GM20431 (cell line): ENCODE results near the gene LILRA5.
"Not testable (repeated sequence)": the region's sequence is repeated elsewhere in the genome, so short reads cannot be mapped to it uniquely, and the experiment has no call there.

Experiments
- in situ Hi-C: fragments of 300-500 bp; cut with MseI, MboI; formaldehyde crosslinking; loops from one replicate; pipeline ENCODE4 v1.15.0; 2020; ENCODE audit warnings: low sequenced_read_pairs; ENCODE audit not compliant: unreplicated experiment

LILRA5 gene

DNA sequence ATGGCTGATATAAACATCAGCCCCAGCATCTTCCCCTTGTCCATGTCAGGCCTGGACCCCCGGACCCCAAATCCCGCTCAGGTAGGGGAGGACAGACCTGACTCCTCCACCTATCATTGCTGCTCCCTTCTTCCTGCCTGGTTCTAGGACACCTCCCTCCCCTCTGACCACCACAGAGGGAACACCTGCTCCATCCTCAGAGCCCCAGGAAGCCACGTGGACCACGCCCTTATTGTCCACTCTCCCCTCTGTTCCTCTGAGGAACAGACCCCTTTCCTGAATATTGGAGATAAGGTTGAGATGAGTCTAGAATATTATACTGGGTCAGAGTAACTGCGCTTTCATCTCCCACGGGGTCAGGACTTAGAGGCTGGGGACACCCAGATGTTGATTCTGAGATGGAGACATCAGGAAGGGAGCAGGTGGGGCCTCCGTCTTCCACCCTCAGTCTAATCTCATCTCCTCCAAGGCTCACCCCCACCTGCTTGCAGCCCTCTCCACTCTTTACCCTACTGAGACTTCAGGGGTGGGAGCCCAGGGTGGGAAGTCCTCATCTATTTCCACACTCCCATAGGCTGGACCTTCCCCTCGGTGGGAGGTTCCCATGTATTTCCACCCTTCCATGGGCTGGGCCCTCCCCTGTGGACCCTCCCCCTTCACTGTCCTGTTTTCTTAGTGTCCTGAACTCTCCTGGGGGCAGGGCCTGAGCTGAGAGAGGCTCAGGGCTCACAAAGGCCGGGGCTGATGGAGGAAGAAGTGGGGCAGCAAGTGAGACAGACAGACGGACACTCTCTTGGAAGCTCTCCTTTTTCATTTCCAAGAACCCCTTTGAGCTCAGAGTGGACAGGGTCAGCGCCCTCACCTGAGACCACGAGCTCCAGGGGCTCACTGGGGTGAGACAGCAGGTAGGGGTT lies 23.3 kb upstream of the LILRA5 start:
- in situ Hi-C loops: no loop called here

DNA sequence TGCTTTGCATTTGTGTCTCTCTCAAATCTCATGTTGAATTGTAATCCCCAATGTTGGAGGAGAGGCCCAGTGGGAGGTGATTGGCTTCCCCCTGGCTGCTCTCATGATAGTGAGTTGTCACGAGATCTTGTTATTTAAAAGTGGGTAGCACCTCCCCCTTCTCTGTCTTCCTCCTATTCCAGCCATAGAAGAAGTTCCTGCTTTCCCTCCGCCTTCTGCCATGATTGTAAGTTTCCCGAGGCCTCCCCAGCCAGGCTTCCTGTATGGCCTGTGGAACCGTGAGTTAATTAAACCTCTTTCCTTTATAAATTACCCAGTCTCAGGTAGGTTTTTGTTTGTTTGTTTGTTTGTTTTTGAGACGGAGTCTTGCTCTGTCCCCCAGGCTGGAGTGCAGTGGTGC lies 22.2 kb upstream of the LILRA5 start:
- in situ Hi-C loops: no loop called here

DNA sequence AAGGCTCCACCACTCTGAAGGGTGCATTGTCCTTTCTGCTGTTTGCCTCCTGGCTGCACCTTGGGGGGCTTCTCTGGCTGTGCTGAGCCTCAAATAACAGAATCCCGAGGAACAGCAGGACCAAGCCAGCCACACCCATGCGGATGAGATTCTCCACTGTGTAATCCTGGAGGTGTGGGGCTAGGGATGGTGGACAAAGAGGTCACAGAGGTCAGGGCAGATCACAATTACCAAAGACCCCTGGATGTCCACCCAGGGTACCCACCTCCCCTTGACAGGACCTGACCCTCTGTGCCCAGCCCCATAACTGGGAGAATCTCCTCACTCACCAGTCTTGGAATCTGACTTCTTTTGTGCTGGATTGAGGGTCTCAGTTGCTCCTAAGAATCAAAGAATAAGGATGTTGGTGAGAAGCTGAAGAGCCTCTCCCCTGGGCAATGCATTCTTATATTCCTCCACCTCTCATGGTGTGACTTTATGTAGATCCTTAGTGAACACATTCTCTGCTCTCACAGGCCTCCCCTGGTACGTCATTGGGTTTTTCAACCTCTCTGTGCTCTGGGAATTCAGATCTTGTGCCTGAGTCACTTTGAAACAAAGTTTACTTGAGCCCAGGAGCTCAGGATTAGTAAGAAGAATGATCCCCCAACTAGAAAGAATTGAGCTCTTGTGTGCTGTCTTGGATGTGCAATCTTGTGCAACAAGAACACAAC lies 20.8 kb upstream of the LILRA5 start:
- in situ Hi-C loops: no loop called here

DNA sequence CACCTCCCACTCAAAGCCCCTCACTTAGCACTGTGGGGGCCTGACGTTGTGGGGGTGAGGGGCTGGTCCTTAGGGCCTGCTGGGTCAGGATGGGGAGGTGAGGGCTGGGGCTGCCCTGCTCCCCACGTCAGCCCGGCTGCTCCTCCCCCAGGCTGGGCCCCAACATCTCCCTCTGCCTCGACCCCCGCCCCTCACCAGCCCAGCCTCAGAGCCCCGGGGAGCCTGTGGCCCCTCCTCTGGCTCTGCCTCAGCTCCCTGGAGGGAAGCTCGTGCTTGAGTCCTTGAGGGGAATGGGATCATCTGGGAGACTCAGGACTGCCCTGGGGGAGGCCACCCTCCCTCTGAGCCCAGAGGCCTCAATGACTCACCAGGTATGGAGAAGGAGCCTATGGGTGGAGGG lies 19.2 kb upstream of the LILRA5 start:
- in situ Hi-C loops: no loop called here

DNA sequence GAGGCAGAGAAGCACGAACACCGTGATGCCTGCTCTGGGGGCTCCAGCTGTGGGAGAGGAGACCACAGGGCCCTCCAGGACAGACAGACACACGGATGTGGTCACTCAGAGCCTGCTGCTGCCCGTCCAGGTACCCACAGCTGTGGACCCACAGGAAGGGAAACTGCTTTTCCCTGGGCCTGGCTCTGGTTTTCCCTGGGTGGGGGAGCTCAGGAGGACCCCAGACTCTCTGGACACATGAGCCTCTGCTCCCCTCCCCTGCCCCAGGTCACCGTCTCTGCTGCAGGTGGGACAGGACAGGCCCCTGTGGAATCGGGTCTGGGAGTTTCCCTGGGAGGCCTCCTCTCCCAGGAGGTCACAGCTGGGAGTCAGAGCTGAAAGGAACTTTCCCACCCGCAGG lies 18.7 kb upstream of the LILRA5 start:
- in situ Hi-C loops: no loop called here

DNA sequence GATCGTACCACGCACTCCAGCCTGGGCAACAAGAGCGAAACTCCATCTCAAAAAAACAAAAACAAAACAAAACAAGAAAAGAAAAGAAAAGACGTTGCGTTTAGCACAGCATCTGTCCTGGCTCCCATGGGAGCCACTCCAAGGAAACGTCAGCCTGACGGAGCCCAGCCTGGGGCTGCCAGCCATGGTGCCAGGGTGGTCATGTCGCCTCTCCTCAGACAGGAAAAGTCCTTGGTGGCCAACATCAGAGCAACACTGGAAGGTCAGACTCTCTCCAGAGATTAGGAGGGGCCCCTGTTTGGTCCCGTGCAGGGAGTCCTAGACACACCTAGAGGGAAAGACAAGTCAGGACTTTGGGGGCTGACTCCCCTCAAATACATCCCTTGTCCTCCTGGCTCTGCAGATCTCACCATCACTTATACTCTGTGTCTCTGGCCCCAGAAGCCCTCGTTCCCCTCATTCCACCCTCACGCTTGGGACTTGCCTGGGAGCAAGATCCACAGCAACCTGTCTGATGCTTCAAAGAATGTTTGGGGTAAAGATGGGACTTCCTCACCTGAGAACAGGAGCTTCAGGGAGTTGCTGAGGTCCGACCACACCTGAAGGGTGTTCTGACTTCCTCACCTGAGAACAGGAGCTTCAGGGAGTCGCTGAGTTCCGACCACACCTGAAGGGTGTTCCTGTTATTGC lies 16.7 kb upstream of the LILRA5 start:
- in situ Hi-C loops: no loop called here

DNA sequence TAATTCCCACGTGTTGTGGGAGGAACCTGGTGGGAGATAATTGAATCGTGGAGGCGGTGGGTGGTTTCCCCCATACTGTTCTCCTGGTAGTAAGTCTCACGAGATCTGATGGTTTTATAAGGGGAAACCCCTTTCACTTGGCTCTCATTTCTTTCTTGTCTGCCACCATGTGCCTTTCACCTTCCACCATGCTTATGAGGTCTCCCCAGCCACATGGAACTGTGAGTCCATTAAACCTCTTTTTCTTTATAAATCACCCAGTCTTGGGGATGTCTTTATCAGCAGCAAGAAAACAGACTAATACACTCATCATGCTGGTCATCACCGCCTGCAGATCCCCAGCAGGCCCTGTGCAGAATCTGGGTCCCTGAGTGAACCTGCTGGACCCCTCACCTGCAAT lies 15.8 kb upstream of the LILRA5 start:
- in situ Hi-C loops: not testable (repeated sequence)

DNA sequence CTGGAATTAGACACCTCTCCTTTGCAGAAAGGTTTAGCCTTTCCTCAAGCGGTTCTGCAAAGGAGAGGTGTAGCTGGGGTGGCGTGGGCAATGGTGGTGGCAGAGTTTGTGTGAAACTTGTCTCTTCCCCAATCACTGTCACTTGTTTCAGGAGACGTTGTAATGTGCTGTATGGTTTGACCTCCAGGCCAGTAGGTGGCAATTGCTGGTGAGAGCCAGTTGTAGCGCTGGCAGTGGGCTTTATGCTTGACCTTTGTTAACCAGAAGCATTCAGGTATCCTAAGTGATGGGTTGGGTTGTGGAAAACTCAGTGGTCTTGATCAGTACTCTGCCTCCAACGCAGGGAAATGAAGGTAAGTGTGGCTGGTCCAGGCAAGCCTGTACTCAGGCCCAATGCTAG lies 12.7 kb upstream of the LILRA5 start:
- in situ Hi-C loops: no loop called here

DNA sequence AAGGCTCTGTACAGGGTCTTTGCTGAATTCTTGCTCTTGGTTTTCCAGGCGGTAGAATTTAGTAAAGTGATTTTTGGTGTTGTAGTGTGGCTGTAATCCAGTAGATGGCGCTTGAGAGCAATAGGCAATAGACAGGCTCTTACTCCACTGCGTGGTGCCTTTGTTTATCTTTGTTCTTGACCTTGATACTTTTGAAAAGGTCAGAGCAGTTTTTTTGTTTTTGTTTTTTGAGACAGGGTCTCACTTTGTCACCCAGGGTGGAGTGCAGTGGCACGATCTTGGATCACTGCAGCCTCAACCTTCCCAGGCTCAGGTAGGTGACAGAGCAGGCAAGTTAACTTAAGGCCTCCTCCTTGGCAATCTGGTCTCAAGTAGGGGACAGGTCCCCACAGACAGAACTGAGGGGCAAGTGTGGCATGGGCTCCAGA lies 12.2 kb upstream of the LILRA5 start:
- in situ Hi-C loops: no loop called here

DNA sequence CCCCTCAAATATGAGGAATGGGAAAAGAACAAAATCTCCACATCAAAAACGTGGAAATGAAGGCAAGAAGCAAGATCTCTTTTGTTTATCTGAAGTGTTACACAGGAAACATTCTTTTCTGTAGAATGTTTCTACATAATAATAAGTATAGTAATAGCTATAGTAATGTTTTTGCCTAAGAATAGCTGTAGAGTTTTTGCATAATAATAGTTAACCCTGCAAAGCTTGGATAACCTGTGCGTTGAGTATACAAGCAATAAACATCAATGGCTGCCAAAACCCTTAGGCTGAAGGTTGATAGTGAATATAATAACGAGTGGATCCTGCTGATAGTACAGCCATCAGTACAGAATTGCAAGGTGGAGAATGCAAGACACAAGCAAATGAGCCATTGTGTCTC lies 11.1 kb upstream of the LILRA5 start:
- in situ Hi-C loops: no loop called here

DNA sequence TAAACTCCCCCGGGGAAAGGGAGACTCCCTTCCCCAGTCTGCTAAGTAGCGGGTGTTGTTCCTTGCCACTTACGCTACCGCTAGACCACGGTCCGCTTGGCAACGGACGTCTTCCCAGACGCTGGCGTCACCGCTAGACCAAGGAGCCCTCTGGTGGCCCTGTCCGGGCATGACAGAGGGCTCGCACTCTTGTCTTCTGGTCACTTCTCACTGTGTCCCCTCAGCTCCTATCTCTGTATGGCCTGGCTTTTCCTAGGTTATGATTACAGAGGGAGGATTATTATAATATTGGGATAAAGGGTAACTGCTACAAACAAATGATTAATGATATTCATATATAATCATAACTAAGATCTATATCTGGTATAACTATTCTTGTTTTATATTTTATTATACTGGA lies 10.0 kb upstream of the LILRA5 start:
- in situ Hi-C loops: not testable (repeated sequence)

DNA sequence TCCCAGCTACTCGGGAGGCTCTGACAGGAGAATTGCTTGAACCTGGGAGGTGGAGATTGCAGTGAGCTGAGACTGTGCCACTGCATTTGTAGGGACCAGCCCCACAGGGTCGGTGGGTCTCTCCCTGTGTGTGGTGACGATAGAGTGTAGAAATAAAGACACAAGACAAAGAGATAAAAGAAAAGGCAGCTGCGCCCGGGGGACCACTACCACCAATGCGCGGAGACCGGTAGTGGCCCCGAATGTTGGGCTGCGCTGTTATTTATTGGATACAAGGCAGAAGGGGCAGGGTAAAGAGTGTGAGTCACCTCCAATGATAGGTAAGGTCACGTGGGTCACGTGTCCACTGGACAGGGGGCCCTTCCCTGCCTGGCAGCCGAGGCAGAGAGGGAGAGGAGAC lies 9.3 kb upstream of the LILRA5 start:
- in situ Hi-C loops: not testable (repeated sequence)

DNA sequence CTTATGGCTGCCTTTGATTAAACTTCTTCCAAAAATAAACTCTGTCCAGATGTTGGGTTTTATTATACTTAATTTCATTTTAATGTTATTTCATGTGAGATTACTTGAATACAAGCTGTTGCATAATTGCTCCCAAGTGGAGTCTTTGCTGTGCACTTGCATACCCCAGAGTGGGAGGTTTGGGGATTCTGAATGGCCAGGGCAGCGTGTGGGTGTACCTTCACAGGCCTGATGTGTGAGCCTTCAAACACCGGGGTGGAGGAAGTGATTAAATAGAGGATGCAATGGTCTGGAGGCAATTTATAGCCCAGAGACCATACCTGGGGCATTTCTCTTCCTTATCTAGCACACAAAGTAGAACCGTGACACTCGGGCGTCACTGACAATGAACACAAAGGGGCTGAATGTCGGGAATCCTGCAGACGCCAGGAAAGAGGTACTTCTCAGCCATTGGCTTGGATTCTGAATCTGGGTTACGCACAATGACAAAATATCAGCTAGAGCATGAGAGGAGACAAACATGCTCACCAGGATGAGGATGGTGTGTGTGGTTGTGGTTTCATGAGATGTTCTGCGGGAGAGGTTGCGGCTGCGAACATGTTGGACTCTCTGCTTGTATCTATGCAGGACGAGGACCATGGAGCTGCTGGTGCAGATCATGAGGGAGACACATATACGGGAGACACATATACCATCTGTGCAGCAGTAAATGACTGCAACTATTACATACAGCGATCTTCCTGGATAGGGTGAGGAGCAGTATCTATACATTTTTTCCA lies 7.1 kb upstream of the LILRA5 start:
- in situ Hi-C loops: no loop called here

DNA sequence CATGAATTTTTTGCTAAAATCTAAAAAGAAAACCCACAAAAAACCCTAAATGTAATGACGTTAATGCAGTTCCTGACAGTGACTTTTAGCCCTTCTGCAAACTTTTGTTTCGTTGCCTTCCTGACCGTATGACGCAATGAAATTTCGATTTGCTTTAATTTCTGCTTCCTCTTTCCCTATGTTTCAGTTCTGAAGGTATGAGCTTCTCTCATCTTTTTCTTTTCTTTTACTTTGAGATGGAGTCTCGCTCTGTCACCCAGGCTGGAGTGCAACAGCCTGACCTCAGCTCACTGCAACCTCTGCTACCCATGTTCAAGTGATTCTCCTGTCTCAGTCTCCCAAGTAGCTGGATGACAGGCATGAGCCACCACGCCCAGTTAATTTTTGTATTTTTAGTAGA lies 6.1 kb upstream of the LILRA5 start:
- in situ Hi-C loops: no loop called here

DNA sequence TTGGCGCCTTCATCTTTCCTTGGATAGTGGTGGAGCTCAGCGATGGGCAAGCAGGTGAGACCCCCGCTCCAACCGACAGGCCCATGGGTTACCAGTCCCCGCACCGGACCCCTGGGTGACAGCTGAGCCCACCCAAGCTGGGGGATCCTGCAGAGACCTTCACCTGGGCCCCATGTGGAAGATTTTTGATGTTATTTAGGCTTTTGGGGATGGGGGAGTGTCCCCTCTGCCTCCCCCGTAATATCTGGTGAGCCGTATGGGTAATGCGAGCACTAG lies 4.9 kb upstream of the LILRA5 start:
- in situ Hi-C loops: no loop called here

DNA sequence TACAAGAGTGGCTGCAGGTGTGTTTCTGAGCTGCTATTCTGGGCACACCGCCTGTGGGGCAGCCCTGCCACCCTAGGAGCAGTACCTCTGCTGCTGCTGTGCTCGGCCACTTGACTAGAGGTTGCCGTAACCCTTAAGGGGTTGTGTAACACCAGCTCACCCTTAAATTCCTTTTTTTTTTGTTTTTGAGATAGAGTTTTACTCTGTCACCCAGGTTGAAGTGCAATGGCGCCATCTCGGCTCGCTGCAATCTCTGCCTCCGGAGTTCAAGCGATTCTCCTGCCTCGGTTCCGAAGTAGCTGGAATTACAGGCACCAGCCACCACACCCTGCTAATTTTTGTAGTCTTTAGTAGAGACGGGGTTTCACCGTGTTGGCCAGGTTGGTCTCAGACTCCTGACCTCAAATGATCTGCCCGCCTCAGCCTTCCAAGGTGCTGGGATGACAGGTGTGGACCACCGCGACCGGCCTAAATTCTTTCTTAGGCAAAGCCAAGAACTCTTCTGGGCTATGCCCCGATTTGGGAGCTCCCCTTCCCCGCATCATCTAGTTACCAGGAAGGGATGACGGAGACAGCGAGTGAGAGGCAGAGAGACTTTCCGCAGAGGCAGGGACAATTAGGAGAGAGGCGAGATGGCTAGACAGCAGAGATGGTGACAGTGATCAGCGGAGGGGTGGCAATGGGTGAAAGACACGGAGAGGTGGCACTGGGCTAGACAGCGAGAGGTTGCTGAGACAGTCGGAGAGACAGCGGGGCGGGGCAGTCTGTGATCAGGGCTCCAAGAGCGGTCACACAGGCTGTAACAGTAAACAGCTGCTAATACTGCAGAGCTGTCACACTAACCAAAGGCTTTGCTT lies 4.4 kb upstream of the LILRA5 start:
- in situ Hi-C loops: no loop called here

DNA sequence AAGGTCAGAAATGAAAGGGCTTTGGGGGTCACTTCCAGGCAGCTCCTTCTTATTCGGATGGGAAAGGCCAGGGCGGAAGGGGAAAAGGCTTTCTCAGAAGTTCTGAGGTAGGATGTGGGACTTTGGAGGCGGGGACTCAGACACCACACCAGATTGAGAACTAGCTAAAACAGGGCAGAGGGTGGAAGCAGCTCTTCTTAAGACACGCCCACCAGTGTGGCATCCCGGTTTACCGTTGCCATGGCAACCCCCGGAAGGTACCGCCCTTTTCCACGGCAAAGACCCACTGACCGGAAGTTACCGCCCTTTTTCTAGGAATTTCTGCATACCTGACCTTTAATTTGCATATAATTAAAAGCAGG lies 3.8 kb upstream of the LILRA5 start:
- in situ Hi-C loops: no loop called here

DNA sequence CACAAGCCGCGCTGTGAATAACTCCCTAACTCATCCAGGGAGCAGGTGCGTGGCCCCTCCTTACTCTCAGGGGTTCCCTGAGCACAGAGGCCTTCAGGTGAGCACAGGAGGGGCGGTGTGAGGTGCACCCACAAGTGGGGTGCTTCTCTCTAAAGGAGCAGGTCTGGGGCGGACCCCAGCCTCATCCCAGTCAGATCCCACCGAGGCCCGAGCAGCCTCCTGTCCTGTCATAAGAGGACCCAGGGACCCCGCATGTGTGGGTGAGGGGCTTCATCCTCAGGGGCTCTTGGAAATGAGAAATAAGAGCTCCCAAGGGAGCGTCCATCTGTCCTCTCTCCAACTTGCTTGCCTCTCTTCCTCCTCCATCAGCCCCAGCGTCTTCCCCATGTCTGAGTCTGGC lies 3.0 kb upstream of the LILRA5 start:
- in situ Hi-C loops: no loop called here

DNA sequence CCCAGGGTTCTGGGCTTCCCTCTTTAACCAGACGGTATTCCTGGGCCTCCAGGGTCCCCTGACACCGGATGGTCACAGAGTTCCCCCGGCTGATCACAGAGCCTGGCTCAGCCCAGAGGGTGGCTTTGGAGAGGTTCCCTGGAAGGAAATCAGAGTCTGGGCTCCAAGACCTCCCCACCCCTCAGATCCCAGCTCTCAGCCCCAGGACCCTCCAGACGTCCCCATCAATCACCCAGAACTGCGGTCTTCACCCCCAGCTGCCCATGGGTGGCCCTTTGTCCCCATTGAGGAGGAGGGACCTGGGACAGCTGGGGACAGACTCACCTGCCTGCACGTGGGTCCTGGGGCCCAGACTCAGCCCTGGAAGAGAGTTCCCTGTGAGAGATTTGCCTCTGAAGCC lies 955 bp downstream of the LILRA5 start:
- in situ Hi-C loops: no loop called here

DNA sequence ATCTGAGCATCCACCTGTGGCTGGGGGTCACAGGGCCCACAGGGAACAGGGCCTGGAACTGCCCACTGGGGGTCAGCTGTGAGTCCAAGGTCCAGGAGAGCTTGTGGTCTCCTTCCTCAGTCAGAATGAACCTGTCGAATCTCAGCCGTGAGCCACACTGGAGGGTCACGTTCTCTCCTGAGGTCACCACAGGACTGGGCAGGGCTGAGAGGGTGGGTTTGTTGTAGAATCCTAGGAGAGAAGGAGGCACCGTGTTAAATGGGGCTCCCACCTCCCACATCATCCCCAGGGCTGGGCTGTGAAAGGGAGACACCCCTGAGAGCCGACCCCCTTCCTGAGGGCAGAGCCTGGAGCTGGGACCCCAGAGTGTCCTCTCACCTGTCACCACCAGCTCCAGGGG lies 1.5 kb downstream of the LILRA5 start:
- in situ Hi-C loops: no loop called here
